ENCODE measurements around the gene AKAP13.

DNA sequence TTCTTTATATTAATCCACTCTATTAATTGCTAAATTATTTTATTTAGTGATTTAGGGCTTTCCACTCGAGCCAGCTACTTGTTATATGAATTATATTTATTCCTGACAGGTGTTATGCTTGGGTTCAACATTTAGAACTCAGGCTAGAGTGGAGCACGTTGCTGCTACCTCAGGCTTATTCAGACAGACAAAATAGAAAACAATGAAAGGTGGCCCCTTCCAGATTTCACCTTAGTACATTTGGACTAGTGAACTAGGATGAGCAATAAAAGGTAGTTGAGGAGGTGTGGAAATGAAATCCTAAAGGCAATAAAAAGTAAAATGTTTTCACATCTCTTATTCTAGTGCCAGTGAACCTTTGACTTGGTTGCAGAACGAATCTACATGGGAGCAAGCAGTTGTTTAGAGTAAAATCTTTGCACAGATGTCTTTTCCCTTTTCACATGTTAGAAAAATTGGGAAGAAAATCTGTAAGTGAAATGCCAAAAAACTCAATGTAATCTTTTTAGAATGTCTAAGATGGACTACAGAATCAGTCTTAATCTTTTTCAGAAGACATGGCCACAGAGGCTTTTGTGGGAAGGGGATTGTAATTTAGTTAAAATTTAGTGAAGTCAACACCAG is 63.8 kb downstream of the AKAP13 start:
- TF ChIP-seq, protein P1, sequence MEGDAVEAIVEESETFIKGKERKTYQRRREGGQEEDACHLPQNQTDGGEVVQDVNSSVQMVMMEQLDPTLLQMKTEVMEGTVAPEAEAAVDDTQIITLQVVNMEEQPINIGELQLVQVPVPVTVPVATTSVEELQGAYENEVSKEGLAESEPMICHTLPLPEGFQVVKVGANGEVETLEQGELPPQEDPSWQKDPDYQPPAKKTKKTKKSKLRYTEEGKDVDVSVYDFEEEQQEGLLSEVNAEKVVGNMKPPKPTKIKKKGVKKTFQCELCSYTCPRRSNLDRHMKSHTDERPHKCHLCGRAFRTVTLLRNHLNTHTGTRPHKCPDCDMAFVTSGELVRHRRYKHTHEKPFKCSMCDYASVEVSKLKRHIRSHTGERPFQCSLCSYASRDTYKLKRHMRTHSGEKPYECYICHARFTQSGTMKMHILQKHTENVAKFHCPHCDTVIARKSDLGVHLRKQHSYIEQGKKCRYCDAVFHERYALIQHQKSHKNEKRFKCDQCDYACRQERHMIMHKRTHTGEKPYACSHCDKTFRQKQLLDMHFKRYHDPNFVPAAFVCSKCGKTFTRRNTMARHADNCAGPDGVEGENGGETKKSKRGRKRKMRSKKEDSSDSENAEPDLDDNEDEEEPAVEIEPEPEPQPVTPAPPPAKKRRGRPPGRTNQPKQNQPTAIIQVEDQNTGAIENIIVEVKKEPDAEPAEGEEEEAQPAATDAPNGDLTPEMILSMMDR (IDR thresholded peaks at IDR 0.05): no peak
- no peak for TF ChIP-seq POLR2AphosphoS5 (IDR thresholded peaks at IDR 0.05)
- TF ChIP-seq POLR2A (IDR thresholded peaks at IDR 0.05): no peak

All from breast epithelium (tissue), 3 donors.